ENCODE data around the gene UQCC5.

Gene UQCC5

DNA sequence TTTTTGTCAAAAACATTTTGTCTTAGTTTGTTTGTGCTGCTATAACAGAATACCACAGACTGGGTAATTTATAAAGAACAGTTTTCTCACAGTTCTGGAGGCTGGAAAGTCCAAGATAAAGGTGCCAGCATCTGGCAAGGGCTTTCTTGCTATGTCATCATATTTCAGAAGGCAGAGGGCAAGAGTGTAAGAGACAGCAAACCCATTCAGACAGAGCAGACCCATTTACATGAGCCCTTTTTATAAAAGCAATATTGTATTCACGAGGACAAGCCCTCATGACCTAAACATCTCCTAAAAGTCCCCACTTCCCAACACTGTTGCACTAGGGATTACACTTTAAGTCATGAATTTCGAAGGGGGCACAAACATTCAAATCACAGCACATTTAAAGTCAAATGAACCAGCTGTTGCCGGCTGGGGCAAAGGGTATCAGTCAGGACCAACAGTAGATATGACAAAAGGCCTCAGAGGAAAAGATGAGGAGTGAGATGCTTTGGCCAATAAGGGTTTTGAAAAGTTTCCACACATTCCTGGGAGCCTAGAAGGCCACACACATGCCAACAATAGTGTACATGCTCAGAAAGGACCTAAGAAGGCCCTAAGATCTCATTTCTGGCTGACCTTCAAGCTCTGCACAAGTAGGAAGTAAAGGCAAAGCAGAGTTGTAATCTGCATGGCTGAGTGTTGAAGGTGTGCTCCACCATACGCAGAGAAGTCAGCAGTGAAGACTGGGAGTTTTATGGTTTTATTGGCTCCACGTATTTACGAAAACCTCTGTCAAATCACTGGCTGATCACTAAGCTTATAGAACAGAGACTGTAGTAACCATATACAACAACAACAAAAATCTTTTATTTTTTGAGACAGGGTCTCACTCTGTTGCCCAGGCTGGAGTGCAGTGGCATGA, 37.9 kb downstream of the UQCC5 start:
- Histone ChIP-seq H2AFZ (ENCODE audit: low read depth, low read length) (no peak overlapping the region), H3K9me3 (ENCODE audit: insufficient read depth, low read length, severe bottlenecking) (no peaks in the 10 kb centered on the region), H3K9ac (ENCODE audit: low read depth, low read length) (no peak overlapping the region), H3K4me2 (ENCODE audit: insufficient read depth, low read length) (no peak overlapping the region), H3K4me1 (ENCODE audit: insufficient read depth, low read length) (no peaks in the 10 kb centered on the region), H3K27me3 (ENCODE audit: insufficient read depth, low read length, poor library complexity) (no peaks in the 10 kb centered on the region), H3K4me3 (ENCODE audit: low read depth in 1 of 2, low read length in 2 of 2) (no peak overlapping the region), H3K27ac (ENCODE audit: low read length) (no peak overlapping the region), H4K20me1 (ENCODE audit: insufficient read depth, low read length) (no peaks in the 10 kb centered on the region), H3K79me2 (ENCODE audit: insufficient read depth, low read length) (no peaks in the 10 kb centered on the region), H3K36me3 (ENCODE audit: insufficient read depth, low read length) (peaks cover 84% of the 10 kb centered on the region)
- no peak for DNase-seq
- TF ChIP-seq EZH2 (IDR thresholded peaks at IDR 0.05; ENCODE audit: borderline replicate concordance, low read depth, low read length, severe bottlenecking) (no peak), CTCF (IDR thresholded peaks at IDR 0.05; ENCODE audit: borderline replicate concordance, extremely low read depth, low read length, poor library complexity, severe bottlenecking) (no peak)
- ATAC-seq (ENCODE audit: insufficient read depth, low read depth): no peak
